Stimulated activated naive CD8-positive, alpha-beta T cell treated with anti-CD3 and anti-CD28 coated beads, Interleukin-15, Interleukin-2, amounts not matched to agents 100 ng/mL and 50 ng/mL, for 24 hours (primary cell): ENCODE data around the gene COL27A1.

Experiments used
- H3K27ac Mint-ChIP-seq: one replicate; pipeline ENCODE4 v1.8.0; 2021; ENCODE audit warnings: mild to moderate bottlenecking, mixed read lengths
- H3K27me3 Mint-ChIP-seq: one replicate; pipeline ENCODE4 v1.8.0; 2021; ENCODE audit warnings: mixed read lengths
- H3K36me3 Mint-ChIP-seq: one replicate; pipeline ENCODE4 v1.8.0; 2021; ENCODE audit warnings: low read depth, mixed read lengths
- H3K4me1 Mint-ChIP-seq: one replicate; pipeline ENCODE4 v1.8.0; 2021; ENCODE audit warnings: low read depth, mixed read lengths
- H3K4me3 Mint-ChIP-seq: one replicate; pipeline ENCODE4 v1.8.0; 2021; ENCODE audit warnings: mild to moderate bottlenecking, mixed read lengths
- H3K9me3 Mint-ChIP-seq: one replicate; pipeline ENCODE4 v1.8.0; 2021; ENCODE audit warnings: mixed read lengths

Gene COL27A1

GRCh38 chr9:114291064-114291474 lies 135.7 kb downstream of the COL27A1 start:
- no peak overlapping the region for H3K27ac Mint-ChIP-seq
- no peak overlapping the region for H3K4me3 Mint-ChIP-seq
- H3K4me1 Mint-ChIP-seq, result no peaks in the 10 kb centered on the region
- peaks cover 3% of the 10 kb centered on the region for H3K27me3 Mint-ChIP-seq
- H3K36me3 Mint-ChIP-seq, result no peaks in the 10 kb centered on the region
- peaks cover 9% of the 10 kb centered on the region for H3K9me3 Mint-ChIP-seq

DNA sequence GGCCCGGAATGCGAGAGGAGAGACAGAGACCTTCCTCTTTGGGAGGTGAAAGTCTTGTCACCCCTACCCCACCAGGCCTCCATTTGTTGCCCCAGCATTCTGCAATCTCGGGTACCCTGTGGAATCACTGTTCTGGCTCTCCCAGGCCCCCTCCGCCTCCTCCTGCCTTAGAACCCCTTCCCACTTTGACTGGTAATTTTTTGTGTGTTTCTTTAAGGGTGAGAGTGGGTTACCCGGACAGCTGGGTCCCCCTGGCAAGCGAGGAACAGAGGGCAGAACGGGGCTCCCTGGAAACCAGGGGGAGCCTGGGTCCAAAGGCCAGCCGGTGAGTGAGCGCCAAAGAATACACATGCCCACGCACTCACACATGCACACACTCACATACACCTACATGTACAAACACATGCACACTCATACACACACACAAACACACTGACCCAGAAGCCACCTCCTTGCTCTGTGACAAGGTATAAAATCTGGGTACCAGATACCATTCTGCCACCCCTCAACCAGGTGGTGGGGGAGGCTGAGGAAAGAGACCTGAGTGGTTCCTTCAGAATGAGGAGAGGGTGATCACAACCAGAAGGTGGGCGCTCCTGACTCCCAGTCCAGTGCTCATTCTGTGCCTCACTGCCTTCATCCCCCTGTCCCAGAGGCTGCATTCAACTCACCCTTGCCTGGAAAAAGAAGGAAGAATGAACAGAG lies 136.7 kb downstream of the COL27A1 start:
- no peaks in the 10 kb centered on the region for H3K36me3 Mint-ChIP-seq
- H3K4me3 Mint-ChIP-seq, result no peak overlapping the region
- H3K4me1 Mint-ChIP-seq, result no peaks in the 10 kb centered on the region
- peaks cover 9% of the 10 kb centered on the region for H3K9me3 Mint-ChIP-seq
- peaks cover 3% of the 10 kb centered on the region for H3K27me3 Mint-ChIP-seq
- H3K27ac Mint-ChIP-seq, result no peak overlapping the region

DNA sequence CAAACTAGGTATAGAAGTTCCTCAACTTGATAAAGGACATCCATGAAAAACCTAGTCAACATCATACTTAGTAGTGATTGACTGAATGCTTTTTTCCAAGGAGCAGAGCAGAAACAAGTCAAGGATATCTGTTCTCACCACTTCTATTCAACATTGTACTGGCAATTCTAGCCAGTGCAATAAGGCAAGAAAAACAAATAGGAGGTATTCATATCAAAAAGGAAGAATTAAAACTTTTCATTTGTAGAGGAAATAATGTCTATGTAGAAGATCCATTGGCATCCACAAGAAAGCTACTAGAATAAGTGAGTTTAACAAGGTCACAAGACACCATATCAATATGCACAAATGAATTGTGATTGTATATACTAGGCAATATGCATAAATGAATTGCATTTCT lies 139.3 kb downstream of the COL27A1 start:
- Mint-ChIP-seq H3K36me3 (no peaks in the 10 kb centered on the region), H3K27ac (no peak overlapping the region), H3K4me1 (no peaks in the 10 kb centered on the region), H3K27me3 (peaks cover 3% of the 10 kb centered on the region), H3K9me3 (peaks cover 9% of the 10 kb centered on the region), H3K4me3 (no peak overlapping the region)

GRCh38 chr9:114296338-114296737 lies 141.0 kb downstream of the COL27A1 start:
- no peaks in the 10 kb centered on the region for H3K36me3 Mint-ChIP-seq
- no peak overlapping the region for H3K27ac Mint-ChIP-seq
- H3K4me1 Mint-ChIP-seq, result no peaks in the 10 kb centered on the region

GRCh38 chr9:114299286-114300152 lies 144.2 kb downstream of the COL27A1 start:
- Mint-ChIP-seq H3K9me3 (peaks cover 9% of the 10 kb centered on the region), H3K27ac (no peak overlapping the region), H3K4me1 (no peaks in the 10 kb centered on the region), H3K36me3 (no peaks in the 10 kb centered on the region), H3K4me3 (no peak overlapping the region), H3K27me3 (no peaks in the 10 kb centered on the region)

More at GRCh38 chr9:114296338-114296737, 141.0 kb downstream of the COL27A1 start:
- Mint-ChIP-seq H3K27me3 (no peaks in the 10 kb centered on the region), H3K4me3 (no peak overlapping the region), H3K9me3 (peaks cover 9% of the 10 kb centered on the region)

DNA sequence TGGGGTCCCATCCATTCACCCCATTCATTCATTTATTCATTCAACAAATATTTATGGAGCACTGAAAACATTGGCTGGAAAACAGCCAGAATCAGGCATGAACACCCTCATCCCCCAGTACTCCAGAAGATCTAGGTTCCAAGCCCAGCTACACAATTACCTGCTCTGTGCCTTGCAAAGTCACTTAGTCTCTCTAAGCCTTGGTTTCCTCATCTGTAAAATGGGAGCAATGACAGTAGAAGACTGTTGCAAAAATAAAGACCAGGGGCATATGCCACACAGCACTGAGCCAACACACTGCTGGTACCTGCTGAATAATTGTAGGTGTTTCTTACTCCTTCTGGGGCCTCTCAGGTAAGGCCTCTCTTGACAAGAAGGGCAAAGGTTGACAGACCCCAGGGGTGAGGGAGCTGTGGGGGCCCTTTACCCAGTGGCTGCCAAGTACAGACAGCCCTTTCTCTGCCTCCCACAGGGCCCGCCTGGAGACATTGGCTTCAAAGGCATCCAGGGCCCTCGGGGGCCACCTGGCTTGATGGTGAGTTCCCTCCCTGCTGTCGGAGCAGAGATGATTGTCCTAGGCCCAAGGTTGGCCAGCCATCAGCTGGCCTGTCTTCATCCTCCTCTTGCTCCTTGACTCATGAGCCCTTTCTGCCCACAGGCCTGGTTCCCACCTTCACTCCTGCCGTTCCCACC lies 145.0 kb downstream of the COL27A1 start:
- H3K27me3 Mint-ChIP-seq, result no peaks in the 10 kb centered on the region
- no peak overlapping the region for H3K27ac Mint-ChIP-seq
- H3K36me3 Mint-ChIP-seq, result no peaks in the 10 kb centered on the region
- no peak overlapping the region for H3K4me3 Mint-ChIP-seq
- peaks cover 4% of the 10 kb centered on the region for H3K9me3 Mint-ChIP-seq
- H3K4me1 Mint-ChIP-seq, result no peaks in the 10 kb centered on the region

DNA sequence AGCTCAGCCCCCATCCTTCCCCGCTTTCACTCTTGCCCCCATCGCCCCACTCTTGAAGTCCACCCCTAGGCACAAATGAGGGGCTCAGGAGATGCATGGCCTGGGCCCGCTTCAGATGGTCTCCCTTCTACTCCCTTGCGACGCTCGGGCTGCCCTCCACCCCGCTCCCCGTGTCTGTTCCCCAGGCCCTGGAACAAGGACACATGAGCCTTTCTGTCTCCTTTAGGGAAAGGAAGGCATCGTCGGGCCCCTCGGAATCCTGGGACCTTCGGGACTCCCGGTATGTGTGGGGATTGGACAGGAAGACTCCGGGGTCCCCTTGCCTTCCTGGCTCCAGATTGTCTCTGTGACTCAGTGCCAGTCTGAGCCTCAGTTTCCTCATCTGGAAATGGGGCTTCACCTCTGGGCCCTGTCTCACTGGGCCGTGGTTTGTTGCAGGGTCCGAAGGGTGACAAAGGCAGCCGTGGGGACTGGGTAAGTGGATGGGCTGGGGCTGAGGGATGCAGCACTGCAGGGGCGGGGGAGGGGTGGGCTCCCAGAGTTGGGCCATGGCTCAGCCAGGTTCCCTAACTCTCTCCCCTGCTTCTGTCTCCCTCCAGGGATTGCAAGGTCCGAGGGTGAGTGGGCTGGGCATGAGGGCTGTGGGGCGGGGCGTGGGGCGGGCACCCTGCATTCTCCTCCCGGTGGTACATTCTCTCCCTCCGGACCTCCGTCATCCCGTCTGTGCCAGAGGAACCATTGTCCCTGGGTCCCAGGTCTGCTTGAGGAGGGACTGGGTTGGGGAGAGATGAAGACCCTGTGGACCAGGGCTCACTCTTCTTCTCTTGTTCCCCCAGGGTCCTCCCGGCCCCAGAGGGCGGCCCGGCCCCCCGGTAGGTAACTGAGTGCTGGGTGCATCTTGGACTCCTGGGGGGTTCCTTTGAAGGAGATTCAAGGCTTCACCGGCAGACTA lies 145.8 kb downstream of the COL27A1 start:
- Mint-ChIP-seq H3K36me3 (no peaks in the 10 kb centered on the region), H3K4me1 (no peaks in the 10 kb centered on the region), H3K27me3 (no peaks in the 10 kb centered on the region), H3K27ac (no peak overlapping the region), H3K9me3 (no peaks in the 10 kb centered on the region), H3K4me3 (no peak overlapping the region)

DNA sequence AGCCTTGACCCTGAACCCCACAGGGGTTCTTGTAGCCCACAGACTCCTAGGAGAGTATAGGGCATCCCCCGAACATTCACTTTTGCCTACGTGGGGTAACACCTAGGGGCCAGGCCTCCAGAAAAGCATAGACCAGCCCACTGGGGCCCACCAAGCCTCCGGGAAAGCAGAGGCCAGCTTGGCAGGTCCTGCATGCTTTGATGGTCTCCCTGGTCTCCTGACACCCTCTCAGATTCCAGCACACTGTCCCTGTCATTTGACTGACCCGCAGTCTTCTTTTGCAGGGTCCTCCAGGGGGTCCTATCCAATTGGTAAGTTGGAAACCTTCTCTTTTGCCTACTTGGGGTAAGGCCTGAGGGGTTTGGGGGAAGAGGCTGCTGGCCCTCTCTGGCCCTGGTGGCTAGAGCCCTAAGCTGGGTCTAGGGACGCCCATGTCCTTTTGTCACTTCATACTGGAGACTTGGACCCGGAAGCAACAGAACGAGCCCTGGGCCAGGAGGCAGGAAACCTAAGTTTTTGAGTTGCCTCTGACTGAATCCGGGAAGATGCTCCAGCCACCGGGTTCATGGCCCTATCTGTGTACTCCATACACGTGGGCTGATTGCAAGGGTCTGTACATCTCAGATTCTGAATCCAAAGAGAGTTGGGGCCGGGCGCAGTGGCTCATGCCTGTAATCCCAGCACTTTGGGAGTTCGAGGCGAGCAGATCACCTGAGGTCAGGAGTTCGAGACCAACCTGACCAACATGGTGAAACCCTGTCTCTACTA lies 146.6 kb downstream of the COL27A1 start:
- Mint-ChIP-seq H3K27me3 (no peaks in the 10 kb centered on the region), H3K36me3 (no peaks in the 10 kb centered on the region), H3K4me3 (no peak overlapping the region), H3K27ac (no peak overlapping the region), H3K4me1 (no peaks in the 10 kb centered on the region), H3K9me3 (no peaks in the 10 kb centered on the region)

DNA sequence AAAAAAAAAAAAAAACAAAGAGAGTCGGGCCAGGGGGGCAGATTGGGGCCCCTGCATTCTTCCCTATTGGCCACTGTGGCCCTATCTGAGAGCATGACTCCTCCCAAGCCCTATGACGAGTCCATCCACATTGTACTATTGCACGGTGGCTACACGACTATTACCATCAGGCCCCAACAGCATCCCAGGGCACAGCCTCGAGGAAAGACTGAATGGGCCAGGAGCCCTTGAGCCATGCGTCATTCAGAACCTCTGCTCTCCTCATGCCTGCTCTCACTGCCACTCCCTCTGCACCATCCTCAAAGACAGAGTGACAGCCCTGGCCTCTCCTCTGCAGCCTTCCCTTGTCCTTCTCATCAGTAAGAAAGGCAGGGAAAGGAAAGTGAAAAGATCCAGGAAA lies 147.4 kb downstream of the COL27A1 start:
- Mint-ChIP-seq H3K4me1 (no peaks in the 10 kb centered on the region), H3K27me3 (no peaks in the 10 kb centered on the region), H3K27ac (no peak overlapping the region), H3K9me3 (no peaks in the 10 kb centered on the region), H3K36me3 (no peaks in the 10 kb centered on the region), H3K4me3 (no peak overlapping the region)

GRCh38 chr9:114303571-114303970 lies 148.2 kb downstream of the COL27A1 start:
- no peak overlapping the region for H3K27ac Mint-ChIP-seq
- no peaks in the 10 kb centered on the region for H3K4me1 Mint-ChIP-seq
- H3K4me3 Mint-ChIP-seq, result no peak overlapping the region
- no peaks in the 10 kb centered on the region for H3K9me3 Mint-ChIP-seq
- H3K27me3 Mint-ChIP-seq, result no peaks in the 10 kb centered on the region
- no peaks in the 10 kb centered on the region for H3K36me3 Mint-ChIP-seq

DNA sequence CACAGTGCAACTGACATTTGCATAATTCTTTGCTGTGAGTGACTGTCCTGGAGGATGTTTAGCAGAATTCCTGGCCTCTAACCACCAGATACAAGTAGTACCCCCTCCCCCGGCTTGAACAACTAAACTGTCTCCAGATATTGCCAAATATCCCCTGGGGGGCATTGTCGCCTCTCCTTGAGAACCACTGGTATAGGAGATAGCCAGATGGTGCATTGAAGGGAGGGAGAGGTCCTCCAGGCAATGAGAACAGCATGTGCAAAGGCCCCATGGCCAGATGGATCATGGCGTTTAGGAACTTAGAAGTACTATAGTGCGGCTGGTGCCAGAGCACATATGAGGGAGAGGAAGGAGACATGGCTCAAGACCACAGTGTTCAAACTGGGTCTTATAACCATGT lies 148.6 kb downstream of the COL27A1 start:
- Mint-ChIP-seq H3K4me3 (no peak overlapping the region), H3K36me3 (no peaks in the 10 kb centered on the region), H3K27ac (no peak overlapping the region), H3K9me3 (no peaks in the 10 kb centered on the region), H3K4me1 (no peaks in the 10 kb centered on the region), H3K27me3 (no peaks in the 10 kb centered on the region)

- Mint-ChIP-seq H3K4me3 (no peak overlapping the region), H3K36me3 (no peaks in the 10 kb centered on the region), H3K9me3 (no peaks in the 10 kb centered on the region), H3K4me1 (no peaks in the 10 kb centered on the region), H3K27ac (no peak overlapping the region), H3K27me3 (no peaks in the 10 kb centered on the region)
Measured at GRCh38 chr9:114304416-114305188, 149.3 kb downstream of the COL27A1 start.

GRCh38 chr9:114307899-114308267 lies 152.5 kb downstream of the COL27A1 start:
- Mint-ChIP-seq H3K9me3 (no peaks in the 10 kb centered on the region), H3K27ac (no peak overlapping the region), H3K4me3 (no peak overlapping the region), H3K4me1 (no peaks in the 10 kb centered on the region), H3K27me3 (no peaks in the 10 kb centered on the region), H3K36me3 (no peaks in the 10 kb centered on the region)
